Adipocyte (in vitro differentiated cells): Measurements from ENCODE around the gene AP3M1.

Source experiments
- DNase-seq: peaks from one replicate; pipeline ENCODE4 v3.0.0-alpha.2; 2015; ENCODE audit warnings: low read depth
- H3K27me3 ChIP-seq: replicated peaks from 2 replicates; pipeline ENCODE4 v1.7.0; 2013; ENCODE audit warnings: mild to moderate bottlenecking, low read length, moderate library complexity; ENCODE audit not compliant: control insufficient read depth, insufficient read depth
- H3K36me3 ChIP-seq: 2 replicates; pipeline ENCODE4 v1.7.0; 2013; ENCODE audit warnings: low read length, mild to moderate bottlenecking, moderate library complexity; ENCODE audit not compliant: control insufficient read depth, insufficient read depth, severe bottlenecking
- H3K4me1 ChIP-seq: 2 replicates; pipeline ENCODE4 v1.7.0; 2013; ENCODE audit warnings: mild to moderate bottlenecking, low read length, moderate library complexity; ENCODE audit not compliant: control insufficient read depth, insufficient read depth
- H3K4me3 ChIP-seq: 2 replicates; pipeline ENCODE4 v1.7.0; 2013; ENCODE audit warnings: mild to moderate bottlenecking, low read length, moderate library complexity
- H3K9ac ChIP-seq: 2 replicates; pipeline ENCODE4 v1.7.0; 2013; ENCODE audit warnings: mild to moderate bottlenecking, low read length, moderate library complexity
- H3K9me3 ChIP-seq: 2 replicates; pipeline ENCODE4 v1.7.0; 2013; ENCODE audit warnings: mild to moderate bottlenecking, low read length, moderate library complexity; ENCODE audit not compliant: control insufficient read depth

Gene AP3M1

GRCh38 chr10:74177140-74177677 lies 26.6 kb upstream of the AP3M1 start:
- Histone ChIP-seq H3K9me3 (no peaks in the 10 kb centered on the region), H3K27me3 (no peaks in the 10 kb centered on the region), H3K36me3 (no peaks in the 10 kb centered on the region), H3K4me3 (peak overlapping the region; percentile 90), H3K9ac (peak overlapping the region; percentile 93), H3K4me1 (peaks cover 34% of the 10 kb centered on the region)
- peak; percentile 73 for DNase-seq

GRCh38 chr10:74176380-74177139 lies 25.9 kb upstream of the AP3M1 start:
- peak overlapping the region; percentile 90 for H3K4me3 ChIP-seq
- H3K27me3 ChIP-seq, result no peaks in the 10 kb centered on the region
- H3K9ac ChIP-seq, result peak overlapping the region; percentile 93
- no peaks in the 10 kb centered on the region for H3K9me3 ChIP-seq
- H3K36me3 ChIP-seq, result no peaks in the 10 kb centered on the region
- DNase-seq, result peak; percentile 94
- H3K4me1 ChIP-seq, result peaks cover 29% of the 10 kb centered on the region

DNA sequence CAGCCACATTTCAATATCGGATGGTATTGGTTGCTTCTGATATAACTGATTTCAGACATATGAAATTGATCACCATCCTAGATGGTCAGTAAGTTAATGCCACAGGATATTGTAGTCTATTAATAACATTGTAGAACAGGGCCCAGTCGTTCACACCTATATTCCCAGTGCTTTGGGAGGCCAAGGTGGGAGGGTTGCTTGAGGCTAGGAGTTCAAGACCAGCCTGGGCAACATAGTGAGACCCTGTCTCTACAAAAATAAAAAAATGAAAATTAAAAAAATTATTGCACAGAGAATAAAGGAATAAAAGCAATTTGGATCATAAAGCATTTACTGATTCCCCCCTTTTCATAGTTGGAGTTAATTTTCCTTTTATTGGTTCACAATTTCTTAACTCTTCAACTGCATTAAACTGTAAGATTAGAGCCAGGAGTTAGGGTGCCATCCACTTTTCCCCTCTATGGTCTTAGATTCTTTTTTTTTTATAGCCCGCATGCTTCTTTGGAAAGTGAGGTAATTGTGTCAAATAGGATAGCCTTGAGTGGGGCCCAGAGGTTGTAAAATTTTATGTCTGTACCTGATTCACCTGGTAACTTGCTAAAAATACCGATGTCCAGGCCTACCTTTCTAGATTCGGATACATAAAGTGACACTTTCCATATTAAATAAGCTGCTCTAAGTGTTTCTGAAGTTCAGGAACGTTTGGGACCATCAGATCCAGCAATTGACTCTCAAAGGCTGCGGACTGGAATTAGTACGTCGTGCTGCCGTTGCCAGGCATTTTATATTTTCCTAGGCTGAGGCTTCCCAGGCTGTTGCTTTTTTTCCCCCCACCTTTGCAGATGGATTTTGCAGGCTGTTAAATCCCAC lies 25.1 kb upstream of the AP3M1 start:
- H3K36me3 ChIP-seq, result no peaks in the 10 kb centered on the region
- H3K4me1 ChIP-seq, result peaks cover 21% of the 10 kb centered on the region
- no peak for DNase-seq
- peak overlapping the region; percentile 93 for H3K9ac ChIP-seq
- H3K9me3 ChIP-seq, result no peaks in the 10 kb centered on the region
- H3K4me3 ChIP-seq, result peak overlapping the region; percentile 90
- H3K27me3 ChIP-seq, result no peaks in the 10 kb centered on the region

- H3K9ac ChIP-seq, result no peak overlapping the region
- no peak overlapping the region for H3K4me3 ChIP-seq
- no peaks in the 10 kb centered on the region for H3K27me3 ChIP-seq
- no peak for DNase-seq
- no peaks in the 10 kb centered on the region for H3K9me3 ChIP-seq
- no peaks in the 10 kb centered on the region for H3K36me3 ChIP-seq
- peaks cover 20% of the 10 kb centered on the region for H3K4me1 ChIP-seq
Observed at GRCh38 chr10:74174521-74174920, 23.9 kb upstream of the AP3M1 start.

GRCh38 chr10:74171625-74172024 lies 21.0 kb upstream of the AP3M1 start:
- Histone ChIP-seq H3K9ac (no peak overlapping the region), H3K4me3 (no peak overlapping the region), H3K9me3 (no peaks in the 10 kb centered on the region), H3K27me3 (no peaks in the 10 kb centered on the region), H3K4me1 (peaks cover 11% of the 10 kb centered on the region), H3K36me3 (no peaks in the 10 kb centered on the region)
- no peak for DNase-seq

- Histone ChIP-seq H3K4me3 (no peak overlapping the region), H3K4me1 (no peaks in the 10 kb centered on the region), H3K27me3 (no peaks in the 10 kb centered on the region), H3K36me3 (no peaks in the 10 kb centered on the region), H3K9me3 (no peaks in the 10 kb centered on the region), H3K9ac (no peak overlapping the region)
- no peak for DNase-seq
Observed at GRCh38 chr10:74167443-74167842, 16.8 kb upstream of the AP3M1 start.

DNA sequence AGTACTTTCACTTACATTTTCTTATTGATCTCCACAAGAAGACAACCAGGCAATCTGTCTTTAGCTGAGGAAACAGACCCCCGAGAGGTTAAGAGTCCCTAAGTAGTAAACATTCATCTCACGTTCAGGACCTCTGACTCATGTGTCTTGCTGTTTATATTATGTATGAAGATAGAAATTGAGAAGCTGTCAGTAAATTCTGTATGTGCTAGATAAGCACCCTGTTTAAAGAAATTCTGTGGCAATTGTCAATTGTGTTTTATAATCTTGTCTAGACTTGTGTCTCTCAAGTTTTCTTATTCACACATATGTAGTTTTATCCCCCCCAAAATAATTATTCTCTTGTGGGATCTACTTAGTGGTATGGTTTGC lies 14.9 kb upstream of the AP3M1 start:
- Histone ChIP-seq H3K9ac (no peak overlapping the region), H3K4me3 (no peak overlapping the region), H3K4me1 (no peaks in the 10 kb centered on the region), H3K36me3 (no peaks in the 10 kb centered on the region), H3K27me3 (no peaks in the 10 kb centered on the region), H3K9me3 (no peaks in the 10 kb centered on the region)
- peak; percentile 41 for DNase-seq

- Histone ChIP-seq H3K4me1 (no peaks in the 10 kb centered on the region), H3K9ac (no peak overlapping the region), H3K9me3 (no peaks in the 10 kb centered on the region), H3K27me3 (no peaks in the 10 kb centered on the region), H3K4me3 (no peak overlapping the region), H3K36me3 (no peaks in the 10 kb centered on the region)
- no peak for DNase-seq
Observed at GRCh38 chr10:74164716-74165529, 14.3 kb upstream of the AP3M1 start.

DNA sequence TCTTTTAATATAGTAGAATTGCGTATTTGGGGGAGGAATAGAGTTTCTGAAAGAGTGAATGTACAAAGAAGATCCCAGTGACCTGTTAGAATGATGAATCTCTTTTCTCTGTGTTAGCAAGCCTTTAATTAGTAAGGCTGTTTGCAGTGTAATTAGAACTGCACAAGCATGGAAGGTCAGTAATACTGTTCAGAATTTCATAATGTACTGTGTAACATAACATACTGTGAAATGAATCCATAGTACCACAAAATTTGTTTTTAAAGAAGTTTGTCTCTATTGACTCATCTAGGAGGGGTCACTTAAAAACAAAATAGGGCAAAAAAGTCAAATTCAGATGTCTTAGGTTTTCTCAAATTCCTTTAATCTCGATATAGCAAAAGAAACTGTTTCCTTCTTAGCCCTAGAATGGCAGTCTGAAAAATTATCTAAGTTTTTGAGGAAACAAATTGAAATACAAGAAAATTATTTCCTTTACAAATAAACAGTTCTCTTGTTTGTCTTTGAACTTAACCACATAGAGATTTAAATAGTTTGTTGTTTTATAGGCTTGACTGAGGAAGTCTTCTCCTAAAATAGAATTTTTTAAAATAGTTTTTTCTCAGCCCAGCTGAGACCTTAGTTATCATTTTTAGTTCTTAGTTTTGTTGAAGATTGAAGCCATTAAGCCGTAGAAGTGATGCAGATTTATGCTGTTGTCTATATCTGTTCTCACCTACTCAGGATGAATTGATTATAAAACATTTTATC lies 12.9 kb upstream of the AP3M1 start:
- Histone ChIP-seq H3K4me3 (no peak overlapping the region), H3K4me1 (no peaks in the 10 kb centered on the region), H3K9ac (no peak overlapping the region), H3K27me3 (no peaks in the 10 kb centered on the region), H3K9me3 (no peaks in the 10 kb centered on the region), H3K36me3 (no peaks in the 10 kb centered on the region)
- DNase-seq, result peak; percentile 34

DNA sequence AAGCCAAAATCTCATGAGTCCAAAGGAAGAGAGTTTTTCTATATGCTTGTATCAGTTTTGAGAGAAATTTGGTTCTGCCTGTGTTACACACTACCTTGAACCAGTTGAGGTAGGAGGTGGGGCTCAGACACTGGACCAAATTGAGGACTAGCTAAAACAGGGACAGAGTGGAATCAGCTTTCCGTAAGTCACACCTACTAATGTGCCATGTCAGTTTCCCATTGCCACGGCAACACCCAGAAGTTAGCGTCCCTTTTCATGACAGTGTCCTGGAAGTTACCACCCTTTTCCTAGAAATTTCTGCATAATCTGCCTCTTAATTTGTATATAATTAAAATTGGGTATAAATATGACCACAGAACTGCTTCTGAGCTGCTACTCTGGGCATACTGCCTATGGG lies 9.4 kb upstream of the AP3M1 start:
- Histone ChIP-seq H3K27me3 (no peaks in the 10 kb centered on the region), H3K9ac (no peak overlapping the region), H3K36me3 (no peaks in the 10 kb centered on the region), H3K9me3 (no peaks in the 10 kb centered on the region), H3K4me1 (peaks cover 5% of the 10 kb centered on the region), H3K4me3 (no peak overlapping the region)
- no peak for DNase-seq
